ENCODE measurements around the gene RBBP8NL.

DNA sequence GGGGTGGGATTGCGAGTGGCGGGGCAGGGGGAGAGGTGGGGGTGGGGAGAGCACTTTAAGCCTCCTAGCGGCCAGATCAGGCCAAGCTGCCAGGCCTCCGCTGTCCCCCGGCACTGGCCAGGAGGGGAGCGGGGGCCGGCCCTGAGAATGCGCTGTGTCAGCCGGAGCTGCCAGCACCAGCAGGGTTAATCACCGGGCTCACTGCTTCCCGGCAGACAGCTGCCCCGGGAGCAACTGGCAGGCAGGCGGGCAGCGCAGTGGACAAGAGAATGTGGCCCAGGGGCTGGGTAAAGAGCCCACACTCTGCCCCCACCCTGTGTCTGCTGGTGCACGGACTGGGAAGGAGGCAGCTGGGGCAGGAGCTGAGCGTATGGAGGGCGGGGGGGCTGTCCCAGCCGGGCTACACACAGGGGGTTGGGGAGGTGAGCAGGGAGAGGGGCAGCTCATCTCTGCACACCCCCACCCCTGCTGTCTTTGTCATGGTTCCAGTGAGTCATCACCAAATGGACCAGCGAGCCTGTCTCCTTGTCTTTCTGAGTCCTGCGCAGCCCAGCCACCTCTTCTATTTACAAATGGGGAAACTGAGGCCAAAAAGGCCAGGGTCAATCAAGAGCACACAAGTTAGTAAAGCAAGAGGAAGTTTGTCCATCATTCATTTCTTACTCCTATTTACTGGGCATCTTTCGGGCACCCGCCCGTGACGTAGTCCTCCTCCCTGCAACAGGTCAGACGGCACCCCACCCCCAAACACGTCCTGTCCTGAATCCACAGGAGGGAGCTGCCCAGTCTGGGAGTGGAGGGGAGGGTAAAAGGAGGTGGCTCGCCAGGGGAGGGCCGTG lies 58.1 kb downstream of the RBBP8NL start:
- TF ChIP-seq, protein P1, sequence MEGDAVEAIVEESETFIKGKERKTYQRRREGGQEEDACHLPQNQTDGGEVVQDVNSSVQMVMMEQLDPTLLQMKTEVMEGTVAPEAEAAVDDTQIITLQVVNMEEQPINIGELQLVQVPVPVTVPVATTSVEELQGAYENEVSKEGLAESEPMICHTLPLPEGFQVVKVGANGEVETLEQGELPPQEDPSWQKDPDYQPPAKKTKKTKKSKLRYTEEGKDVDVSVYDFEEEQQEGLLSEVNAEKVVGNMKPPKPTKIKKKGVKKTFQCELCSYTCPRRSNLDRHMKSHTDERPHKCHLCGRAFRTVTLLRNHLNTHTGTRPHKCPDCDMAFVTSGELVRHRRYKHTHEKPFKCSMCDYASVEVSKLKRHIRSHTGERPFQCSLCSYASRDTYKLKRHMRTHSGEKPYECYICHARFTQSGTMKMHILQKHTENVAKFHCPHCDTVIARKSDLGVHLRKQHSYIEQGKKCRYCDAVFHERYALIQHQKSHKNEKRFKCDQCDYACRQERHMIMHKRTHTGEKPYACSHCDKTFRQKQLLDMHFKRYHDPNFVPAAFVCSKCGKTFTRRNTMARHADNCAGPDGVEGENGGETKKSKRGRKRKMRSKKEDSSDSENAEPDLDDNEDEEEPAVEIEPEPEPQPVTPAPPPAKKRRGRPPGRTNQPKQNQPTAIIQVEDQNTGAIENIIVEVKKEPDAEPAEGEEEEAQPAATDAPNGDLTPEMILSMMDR (IDR thresholded peaks at IDR 0.05) = peak in 3 of 5 experiments; percentile 7 to 53 (median 22)
- no peak for TF ChIP-seq EP300 (IDR thresholded peaks at IDR 0.05)

Data from tibial nerve (tissue), 4 donors.